SW480 (cell line): ENCODE data around the gene COL4A1.

Experiments used
- DNase-seq: peaks from one replicate; pipeline ENCODE4 v3.0.0-alpha.2; 2016; ENCODE audit warnings: low spot score

The COL4A1 gene

GRCh38 chr13:110236431-110236830 lies 70.5 kb downstream of the COL4A1 start:
- no peak for DNase-seq

- DNase-seq, result no peak
These were observed 72.4 kb downstream of the COL4A1 start for GRCh38 chr13:110234532-110234931.

GRCh38 chr13:110233951-110234280 lies 73.0 kb downstream of the COL4A1 start:
- no peak for DNase-seq

GRCh38 chr13:110233181-110233950 lies 73.6 kb downstream of the COL4A1 start:
- DNase-seq, result no peak

- DNase-seq, result no peak
These were observed 74.2 kb downstream of the COL4A1 start for GRCh38 chr13:110232756-110233155.

- DNase-seq, result peak; percentile 48
These were observed 74.8 kb downstream of the COL4A1 start for GRCh38 chr13:110232142-110232541.

GRCh38 chr13:110231348-110232047 lies 75.5 kb downstream of the COL4A1 start:
- no peak for DNase-seq

- DNase-seq, result peak; percentile 87
These were observed 76.2 kb downstream of the COL4A1 start for GRCh38 chr13:110230661-110231347.

GRCh38 chr13:110229905-110230563 lies 76.9 kb downstream of the COL4A1 start:
- peak; percentile 17 for DNase-seq

- DNase-seq, result peak; percentile 64
These were observed 77.7 kb downstream of the COL4A1 start for GRCh38 chr13:110228936-110229904.

- no peak for DNase-seq
These were observed 78.9 kb downstream of the COL4A1 start for GRCh38 chr13:110227864-110228643.

- DNase-seq, result no peak
These were observed 79.5 kb downstream of the COL4A1 start for GRCh38 chr13:110227416-110227815.

GRCh38 chr13:110225609-110226574 lies 81.1 kb downstream of the COL4A1 start:
- DNase-seq, result no peak

- no peak for DNase-seq
These were observed 82.0 kb downstream of the COL4A1 start for GRCh38 chr13:110225003-110225402.

GRCh38 chr13:110224519-110224918 lies 82.4 kb downstream of the COL4A1 start:
- no peak for DNase-seq

- DNase-seq, result no peak
These were observed 85.4 kb downstream of the COL4A1 start for GRCh38 chr13:110221406-110222117.

- no peak for DNase-seq
These were observed 86.5 kb downstream of the COL4A1 start for GRCh38 chr13:110220471-110220870.

GRCh38 chr13:110218581-110219201 lies 88.3 kb downstream of the COL4A1 start:
- DNase-seq, result no peak
